ENCODE results near the gene LANCL1.

DNA sequence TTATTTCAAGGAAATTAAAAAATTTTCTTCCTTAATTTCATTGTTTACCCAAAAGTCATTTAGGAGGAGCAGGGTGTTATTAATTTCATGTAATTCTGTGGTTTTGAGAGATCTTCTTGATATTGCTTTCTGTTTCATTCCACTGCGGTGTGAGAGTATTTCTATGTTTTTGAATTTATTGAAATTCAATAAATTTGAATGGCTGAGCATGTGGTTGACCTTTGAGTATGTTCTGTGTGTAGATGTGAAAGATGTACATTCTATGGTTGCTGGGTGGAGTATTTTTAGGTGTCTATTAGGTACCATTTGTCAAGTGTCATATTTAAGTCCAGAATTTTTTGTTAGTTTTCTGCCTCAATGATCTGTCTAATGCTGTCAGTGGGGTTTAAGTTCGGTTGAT, 39.4 kb upstream of the LANCL1 start:
- TF ChIP-seq CTCF (IDR thresholded peaks at IDR 0.05 in 8 of 11, conservative IDR thresholded peaks at IDR 0.05 in 3 of 11) (no peak), POLR2AphosphoS5 (IDR thresholded peaks at IDR 0.05) (no peak)
